ENCODE data around the gene CXCR6. TPM values are rescaled to one million over a fixed set of nuclear protein-coding genes. Genes with fewer than 3 reads are reported as not detected.

CXCR6 gene
- total and polyA plus RNA-seq, 2 experiments from 2014 or later: 0.10 TPM; not detected in 1

DNA sequence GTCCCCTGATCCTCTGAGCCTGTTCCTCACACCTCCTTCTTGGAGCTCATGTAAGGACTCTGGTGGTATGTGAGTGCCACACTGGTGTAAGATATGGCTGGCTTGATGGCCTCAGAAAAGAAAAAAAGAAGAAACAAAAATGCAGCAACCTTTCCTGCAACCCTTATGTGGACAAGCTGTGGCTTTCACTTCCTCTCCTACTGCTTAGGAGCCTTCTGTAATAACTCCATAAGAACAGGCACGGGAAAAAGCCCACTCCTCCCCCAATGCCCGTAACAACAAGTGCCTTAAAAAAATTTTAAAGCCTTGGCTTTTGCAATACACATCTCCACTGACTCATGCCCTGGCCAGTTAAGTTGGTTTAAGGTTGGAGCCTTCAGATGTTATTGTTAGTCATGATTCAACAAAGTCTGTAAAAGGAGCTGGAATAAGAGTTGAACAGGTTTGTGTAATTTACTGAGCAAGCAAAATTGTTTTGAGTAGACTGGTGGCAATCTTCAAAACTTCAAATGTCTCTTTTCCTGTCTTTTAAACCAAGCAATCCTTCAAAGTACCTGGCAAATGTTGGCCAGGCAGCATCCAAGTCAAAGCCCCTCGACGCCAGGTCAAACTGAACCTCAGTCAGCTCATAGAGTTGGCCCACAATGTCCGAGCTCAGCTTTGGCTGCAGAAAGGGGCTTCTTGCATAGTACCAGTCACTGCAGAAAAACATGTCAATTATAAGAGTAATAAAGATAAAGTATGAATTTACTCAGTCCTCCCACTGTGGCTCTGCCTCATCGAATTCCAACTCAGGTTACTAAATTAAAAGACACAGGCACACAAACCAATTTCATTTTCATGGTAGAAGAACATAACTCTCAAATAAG lies 29.5 kb downstream of the CXCR6 start:
- TF ChIP-seq STAT1 (IDR thresholded peaks at IDR 0.05; ENCODE audit: unreplicated experiment) (no peak), NANOG (IDR thresholded peaks at IDR 0.05; ENCODE audit: borderline replicate concordance) (no peak), CREB1 (CRISPR knock-in tag; IDR thresholded peaks at IDR 0.05; ENCODE audit: low read depth) (no peak), EZH2phosphoT487 (IDR thresholded peaks at IDR 0.05; ENCODE audit: unreplicated experiment) (no peak), POLR2AphosphoS5 (IDR thresholded peaks at IDR 0.05; ENCODE audit: low read depth) (no peak), EZH2 (IDR thresholded peaks at IDR 0.05; ENCODE audit: low read depth, unreplicated experiment) (no peak), JUNB (IDR thresholded peaks at IDR 0.05; ENCODE audit: unreplicated experiment) (no peak), ZNF331 (CRISPR knock-in tag; IDR thresholded peaks at IDR 0.05; ENCODE audit: low read depth) (no peak)
- TF ChIP-seq, protein P1, sequence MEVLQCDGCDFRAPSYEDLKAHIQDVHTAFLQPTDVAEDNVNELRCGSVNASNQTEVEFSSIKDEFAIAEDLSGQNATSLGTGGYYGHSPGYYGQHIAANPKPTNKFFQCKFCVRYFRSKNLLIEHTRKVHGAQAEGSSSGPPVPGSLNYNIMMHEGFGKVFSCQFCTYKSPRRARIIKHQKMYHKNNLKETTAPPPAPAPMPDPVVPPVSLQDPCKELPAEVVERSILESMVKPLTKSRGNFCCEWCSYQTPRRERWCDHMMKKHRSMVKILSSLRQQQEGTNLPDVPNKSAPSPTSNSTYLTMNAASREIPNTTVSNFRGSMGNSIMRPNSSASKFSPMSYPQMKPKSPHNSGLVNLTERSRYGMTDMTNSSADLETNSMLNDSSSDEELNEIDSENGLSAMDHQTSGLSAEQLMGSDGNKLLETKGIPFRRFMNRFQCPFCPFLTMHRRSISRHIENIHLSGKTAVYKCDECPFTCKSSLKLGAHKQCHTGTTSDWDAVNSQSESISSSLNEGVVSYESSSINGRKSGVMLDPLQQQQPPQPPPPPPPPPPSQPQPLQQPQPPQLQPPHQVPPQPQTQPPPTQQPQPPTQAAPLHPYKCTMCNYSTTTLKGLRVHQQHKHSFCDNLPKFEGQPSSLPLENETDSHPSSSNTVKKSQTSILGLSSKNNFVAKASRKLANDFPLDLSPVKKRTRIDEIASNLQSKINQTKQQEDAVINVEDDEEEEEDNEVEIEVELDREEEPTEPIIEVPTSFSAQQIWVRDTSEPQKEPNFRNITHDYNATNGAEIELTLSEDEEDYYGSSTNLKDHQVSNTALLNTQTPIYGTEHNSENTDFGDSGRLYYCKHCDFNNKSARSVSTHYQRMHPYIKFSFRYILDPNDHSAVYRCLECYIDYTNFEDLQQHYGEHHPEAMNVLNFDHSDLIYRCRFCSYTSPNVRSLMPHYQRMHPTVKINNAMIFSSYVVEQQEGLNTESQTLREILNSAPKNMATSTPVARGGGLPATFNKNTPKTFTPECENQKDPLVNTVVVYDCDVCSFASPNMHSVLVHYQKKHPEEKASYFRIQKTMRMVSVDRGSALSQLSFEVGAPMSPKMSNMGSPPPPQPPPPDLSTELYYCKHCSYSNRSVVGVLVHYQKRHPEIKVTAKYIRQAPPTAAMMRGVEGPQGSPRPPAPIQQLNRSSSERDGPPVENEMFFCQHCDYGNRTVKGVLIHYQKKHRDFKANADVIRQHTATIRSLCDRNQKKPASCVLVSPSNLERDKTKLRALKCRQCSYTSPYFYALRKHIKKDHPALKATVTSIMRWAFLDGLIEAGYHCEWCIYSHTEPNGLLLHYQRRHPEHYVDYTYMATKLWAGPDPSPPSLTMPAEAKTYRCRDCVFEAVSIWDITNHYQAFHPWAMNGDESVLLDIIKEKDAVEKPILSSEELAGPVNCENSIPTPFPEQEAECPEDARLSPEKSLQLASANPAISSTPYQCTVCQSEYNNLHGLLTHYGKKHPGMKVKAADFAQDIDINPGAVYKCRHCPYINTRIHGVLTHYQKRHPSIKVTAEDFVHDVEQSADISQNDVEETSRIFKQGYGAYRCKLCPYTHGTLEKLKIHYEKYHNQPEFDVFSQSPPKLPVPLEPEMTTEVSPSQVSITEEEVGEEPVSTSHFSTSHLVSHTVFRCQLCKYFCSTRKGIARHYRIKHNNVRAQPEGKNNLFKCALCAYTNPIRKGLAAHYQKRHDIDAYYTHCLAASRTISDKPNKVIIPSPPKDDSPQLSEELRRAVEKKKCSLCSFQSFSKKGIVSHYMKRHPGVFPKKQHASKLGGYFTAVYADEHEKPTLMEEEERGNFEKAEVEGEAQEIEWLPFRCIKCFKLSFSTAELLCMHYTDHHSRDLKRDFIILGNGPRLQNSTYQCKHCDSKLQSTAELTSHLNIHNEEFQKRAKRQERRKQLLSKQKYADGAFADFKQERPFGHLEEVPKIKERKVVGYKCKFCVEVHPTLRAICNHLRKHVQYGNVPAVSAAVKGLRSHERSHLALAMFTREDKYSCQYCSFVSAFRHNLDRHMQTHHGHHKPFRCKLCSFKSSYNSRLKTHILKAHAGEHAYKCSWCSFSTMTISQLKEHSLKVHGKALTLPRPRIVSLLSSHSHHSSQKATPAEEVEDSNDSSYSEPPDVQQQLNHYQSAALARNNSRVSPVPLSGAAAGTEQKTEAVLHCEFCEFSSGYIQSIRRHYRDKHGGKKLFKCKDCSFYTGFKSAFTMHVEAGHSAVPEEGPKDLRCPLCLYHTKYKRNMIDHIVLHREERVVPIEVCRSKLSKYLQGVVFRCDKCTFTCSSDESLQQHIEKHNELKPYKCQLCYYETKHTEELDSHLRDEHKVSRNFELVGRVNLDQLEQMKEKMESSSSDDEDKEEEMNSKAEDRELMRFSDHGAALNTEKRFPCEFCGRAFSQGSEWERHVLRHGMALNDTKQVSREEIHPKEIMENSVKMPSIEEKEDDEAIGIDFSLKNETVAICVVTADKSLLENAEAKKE (CRISPR knock-in tag; IDR thresholded peaks at IDR 0.05): no peak
- TF ChIP-seq, protein P2, sequence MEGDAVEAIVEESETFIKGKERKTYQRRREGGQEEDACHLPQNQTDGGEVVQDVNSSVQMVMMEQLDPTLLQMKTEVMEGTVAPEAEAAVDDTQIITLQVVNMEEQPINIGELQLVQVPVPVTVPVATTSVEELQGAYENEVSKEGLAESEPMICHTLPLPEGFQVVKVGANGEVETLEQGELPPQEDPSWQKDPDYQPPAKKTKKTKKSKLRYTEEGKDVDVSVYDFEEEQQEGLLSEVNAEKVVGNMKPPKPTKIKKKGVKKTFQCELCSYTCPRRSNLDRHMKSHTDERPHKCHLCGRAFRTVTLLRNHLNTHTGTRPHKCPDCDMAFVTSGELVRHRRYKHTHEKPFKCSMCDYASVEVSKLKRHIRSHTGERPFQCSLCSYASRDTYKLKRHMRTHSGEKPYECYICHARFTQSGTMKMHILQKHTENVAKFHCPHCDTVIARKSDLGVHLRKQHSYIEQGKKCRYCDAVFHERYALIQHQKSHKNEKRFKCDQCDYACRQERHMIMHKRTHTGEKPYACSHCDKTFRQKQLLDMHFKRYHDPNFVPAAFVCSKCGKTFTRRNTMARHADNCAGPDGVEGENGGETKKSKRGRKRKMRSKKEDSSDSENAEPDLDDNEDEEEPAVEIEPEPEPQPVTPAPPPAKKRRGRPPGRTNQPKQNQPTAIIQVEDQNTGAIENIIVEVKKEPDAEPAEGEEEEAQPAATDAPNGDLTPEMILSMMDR (conservative IDR thresholded peaks at IDR 0.05; ENCODE audit: low read depth in 2 of 2): no peak
- TF ChIP-seq, protein P3, sequence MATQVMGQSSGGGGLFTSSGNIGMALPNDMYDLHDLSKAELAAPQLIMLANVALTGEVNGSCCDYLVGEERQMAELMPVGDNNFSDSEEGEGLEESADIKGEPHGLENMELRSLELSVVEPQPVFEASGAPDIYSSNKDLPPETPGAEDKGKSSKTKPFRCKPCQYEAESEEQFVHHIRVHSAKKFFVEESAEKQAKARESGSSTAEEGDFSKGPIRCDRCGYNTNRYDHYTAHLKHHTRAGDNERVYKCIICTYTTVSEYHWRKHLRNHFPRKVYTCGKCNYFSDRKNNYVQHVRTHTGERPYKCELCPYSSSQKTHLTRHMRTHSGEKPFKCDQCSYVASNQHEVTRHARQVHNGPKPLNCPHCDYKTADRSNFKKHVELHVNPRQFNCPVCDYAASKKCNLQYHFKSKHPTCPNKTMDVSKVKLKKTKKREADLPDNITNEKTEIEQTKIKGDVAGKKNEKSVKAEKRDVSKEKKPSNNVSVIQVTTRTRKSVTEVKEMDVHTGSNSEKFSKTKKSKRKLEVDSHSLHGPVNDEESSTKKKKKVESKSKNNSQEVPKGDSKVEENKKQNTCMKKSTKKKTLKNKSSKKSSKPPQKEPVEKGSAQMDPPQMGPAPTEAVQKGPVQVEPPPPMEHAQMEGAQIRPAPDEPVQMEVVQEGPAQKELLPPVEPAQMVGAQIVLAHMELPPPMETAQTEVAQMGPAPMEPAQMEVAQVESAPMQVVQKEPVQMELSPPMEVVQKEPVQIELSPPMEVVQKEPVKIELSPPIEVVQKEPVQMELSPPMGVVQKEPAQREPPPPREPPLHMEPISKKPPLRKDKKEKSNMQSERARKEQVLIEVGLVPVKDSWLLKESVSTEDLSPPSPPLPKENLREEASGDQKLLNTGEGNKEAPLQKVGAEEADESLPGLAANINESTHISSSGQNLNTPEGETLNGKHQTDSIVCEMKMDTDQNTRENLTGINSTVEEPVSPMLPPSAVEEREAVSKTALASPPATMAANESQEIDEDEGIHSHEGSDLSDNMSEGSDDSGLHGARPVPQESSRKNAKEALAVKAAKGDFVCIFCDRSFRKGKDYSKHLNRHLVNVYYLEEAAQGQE (IDR thresholded peaks at IDR 0.05; ENCODE audit: unreplicated experiment): no peak
- TF ChIP-seq, protein P4, sequence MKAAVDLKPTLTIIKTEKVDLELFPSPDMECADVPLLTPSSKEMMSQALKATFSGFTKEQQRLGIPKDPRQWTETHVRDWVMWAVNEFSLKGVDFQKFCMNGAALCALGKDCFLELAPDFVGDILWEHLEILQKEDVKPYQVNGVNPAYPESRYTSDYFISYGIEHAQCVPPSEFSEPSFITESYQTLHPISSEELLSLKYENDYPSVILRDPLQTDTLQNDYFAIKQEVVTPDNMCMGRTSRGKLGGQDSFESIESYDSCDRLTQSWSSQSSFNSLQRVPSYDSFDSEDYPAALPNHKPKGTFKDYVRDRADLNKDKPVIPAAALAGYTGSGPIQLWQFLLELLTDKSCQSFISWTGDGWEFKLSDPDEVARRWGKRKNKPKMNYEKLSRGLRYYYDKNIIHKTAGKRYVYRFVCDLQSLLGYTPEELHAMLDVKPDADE (IDR thresholded peaks at IDR 0.05): no peak
- ATAC-seq (no peak), DNase-seq (ENCODE audit: low spot score) (no peak)
- Mint-ChIP-seq H3K27ac (no peak overlapping the region), H3K9me3 (no peaks in the 10 kb centered on the region), H3K4me1 (no peaks in the 10 kb centered on the region; the same call in 2 of the 3 replicates), H3K36me3 (ENCODE audit: low read depth) (peaks cover 27% of the 10 kb centered on the region), H3K4me3 (no peak overlapping the region), H3K27me3 (ENCODE audit: insufficient read depth, low read depth, poor library complexity) (peaks cover 2% of the 10 kb centered on the region)
- no peaks in the 10 kb centered on the region for H3F3A ChIP-seq (replicated peaks; ENCODE audit: low read depth)
- H4K20me1 ChIP-seq (replicated peaks; ENCODE audit: insufficient read depth): no peaks in the 10 kb centered on the region; the same call in 1 of the 2 replicates
- no peaks in the 10 kb centered on the region for H3K27me3 ChIP-seq (ENCODE audit: insufficient read depth)
- peaks cover 17% of the 10 kb centered on the region for H3K36me3 ChIP-seq (ENCODE audit: insufficient read depth)
- no peak overlapping the region for H3K4me3 ChIP-seq
- H3K27ac ChIP-seq (ENCODE audit: low read depth): no peak overlapping the region
- no peaks in the 10 kb centered on the region for H3K9me2 ChIP-seq (ENCODE audit: insufficient read depth)
- H3K4me2 ChIP-seq: no peak overlapping the region
- H2AFZ ChIP-seq: no peak overlapping the region
- no peaks in the 10 kb centered on the region for H3K79me2 ChIP-seq (replicated peaks; ENCODE audit: insufficient read depth)
- no peaks in the 10 kb centered on the region for H3K4me1 ChIP-seq (ENCODE audit: insufficient read depth)

Measured in GM23338 (cell line).